T-helper 1 cell (primary cell): ENCODE data around the gene TLR9.
A peak's percentile ranks its signal among the peaks of the same experiment; 100 is the strongest.

ENCODE experiments used
- DNase-seq, 5 donors: peaks; one replicate each; pipeline ENCODE4 v3.0.0-alpha.2; 2012 to 2020

The TLR9 gene

DNA sequence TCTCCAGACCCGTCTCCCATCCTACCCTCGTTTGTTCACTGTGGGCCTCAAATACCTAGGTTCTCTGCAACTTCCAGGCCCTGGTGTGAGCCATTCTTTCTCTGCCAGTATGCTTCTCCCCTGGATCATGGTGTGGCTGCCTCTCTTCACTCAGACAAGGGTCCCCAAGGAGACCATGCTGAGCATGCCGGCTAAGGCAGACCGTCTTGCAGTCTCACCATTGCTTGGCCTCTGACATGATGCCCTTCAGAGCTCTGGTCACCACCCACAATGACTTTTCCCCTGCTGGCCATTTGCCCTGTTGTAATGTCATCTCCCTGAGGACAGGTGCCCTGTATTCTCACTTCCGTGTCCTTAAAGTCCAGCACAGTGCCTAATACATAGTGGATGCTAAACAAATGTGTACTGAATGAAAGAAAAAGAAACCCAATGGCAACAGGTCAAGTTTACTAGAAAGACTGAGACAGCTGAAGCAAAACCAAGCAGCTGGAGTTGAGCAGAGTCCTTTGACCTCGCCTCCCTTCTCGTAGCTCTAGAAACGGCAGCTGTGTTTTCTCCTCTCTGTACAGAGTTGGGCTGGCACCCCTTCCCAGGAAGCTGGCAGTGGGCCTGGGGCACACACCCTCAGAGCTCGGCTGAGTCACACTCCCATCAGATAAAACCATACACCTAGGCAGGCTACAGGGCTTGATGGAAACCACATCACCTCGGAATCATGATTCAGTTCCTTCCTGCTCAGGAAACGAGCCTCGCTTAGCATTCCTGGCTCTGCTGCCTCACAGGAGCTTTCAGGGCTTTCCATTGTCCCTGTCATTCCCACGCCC, 8.6 kb downstream of the TLR9 start:
- DNase-seq = peak in 3 of 5 donors; percentile 32 to 42 (median 42)

DNA sequence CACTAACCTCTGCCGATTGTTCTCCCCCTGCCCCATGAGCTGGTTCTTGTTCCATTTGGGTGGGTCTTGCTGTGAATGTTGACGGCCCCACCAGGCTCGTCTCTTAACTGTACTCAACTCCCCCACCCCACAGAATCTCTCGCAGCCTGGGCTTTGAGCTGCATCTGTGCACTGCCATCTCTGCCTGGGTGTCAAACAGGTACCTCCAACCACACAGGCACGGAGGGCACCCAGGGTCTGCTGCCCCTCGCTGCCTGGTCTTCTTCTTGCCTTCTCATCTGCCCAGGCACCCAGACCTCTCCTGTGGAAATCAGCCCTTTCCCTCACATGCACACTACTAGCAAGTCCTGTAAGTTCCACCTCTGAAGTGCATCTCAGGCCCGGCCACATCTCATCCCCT, 10.1 kb downstream of the TLR9 start:
- no peak for DNase-seq

DNA sequence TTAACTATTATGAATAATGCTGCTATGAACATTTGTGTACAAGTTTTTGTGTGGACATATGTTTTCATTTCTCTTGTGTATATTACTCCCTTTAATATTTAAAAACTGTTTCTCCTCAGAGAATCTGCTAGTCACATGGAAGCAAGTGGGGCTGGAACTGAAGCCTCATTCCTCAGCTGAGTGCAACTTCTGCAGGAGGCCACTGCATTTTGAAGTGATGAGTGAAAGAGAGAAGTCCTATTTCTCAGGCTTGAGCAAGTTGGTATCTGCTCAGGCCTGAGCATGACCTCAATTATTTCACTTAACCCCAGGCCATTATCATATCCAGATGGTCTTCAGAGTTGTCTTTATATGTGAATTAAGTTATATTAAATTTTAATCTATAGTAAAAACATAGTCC, 11.5 kb downstream of the TLR9 start:
- no peak for DNase-seq

DNA sequence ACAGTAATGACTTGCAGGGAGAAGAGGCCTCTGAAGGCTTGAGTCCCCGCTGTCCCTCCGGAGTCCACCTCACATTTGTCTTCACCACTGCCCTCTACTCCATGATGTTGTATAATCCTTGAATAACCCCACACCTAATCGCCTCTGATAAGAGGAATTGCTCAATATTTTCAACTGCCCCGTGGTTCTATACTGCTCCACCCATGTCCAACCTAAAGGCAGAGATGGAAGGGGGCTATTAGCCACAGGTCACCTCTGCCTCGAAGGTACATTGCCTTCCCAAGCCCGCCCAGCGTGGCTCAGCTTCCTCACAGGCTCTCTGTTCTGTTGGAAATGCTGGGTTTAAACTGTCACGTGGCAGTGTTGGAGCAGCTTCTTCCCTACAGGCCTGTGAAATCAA, 12.4 kb downstream of the TLR9 start:
- no peak for DNase-seq

DNA sequence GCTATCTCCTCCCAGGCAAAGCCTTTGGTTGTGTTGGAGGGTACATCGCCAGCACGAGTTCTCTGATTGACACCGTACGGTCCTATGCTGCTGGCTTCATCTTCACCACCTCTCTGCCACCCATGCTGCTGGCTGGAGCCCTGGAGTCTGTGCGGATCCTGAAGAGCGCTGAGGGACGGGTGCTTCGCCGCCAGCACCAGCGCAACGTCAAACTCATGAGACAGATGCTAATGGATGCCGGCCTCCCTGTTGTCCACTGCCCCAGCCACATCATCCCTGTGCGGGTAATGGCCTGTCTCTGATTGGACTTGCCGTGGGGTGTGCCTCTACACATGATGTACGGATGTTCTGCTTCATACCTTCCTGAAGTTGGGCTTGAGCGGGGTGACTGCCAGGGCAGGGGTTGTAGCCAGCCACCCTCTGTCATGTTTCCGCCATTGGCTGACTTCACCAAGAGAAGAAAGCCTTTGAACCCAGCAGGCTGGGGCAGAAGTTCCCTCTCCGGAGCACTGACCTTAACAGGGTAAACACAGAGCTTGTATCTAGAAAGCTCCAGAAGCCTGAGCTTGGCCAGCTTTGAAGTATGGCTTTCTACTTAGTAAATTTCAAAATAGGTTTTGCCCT, 14.1 kb downstream of the TLR9 start:
- no peak for DNase-seq

DNA sequence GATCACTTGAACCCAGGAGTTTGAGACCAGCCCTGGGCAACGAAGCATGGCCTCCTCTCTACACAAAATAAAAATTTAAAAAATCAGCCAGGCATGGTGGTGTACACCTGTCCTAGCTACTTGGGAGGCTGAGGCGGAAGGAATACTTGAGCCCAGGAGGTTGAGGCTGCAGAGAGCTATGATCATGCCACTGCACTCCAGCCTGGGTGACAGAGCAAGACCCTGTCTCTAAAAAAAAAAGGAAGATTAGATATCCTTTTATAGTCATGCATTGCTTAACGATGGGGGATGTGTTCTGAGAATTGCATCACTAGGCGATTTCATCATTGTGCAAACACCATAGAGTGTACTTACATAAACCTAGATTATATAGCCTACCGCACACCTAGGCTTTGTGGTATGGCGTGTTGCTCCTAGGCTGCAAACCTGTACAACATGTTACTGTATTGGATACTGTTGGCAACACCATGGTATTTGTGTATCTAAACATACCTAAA, 14.8 kb downstream of the TLR9 start:
- no peak for DNase-seq

DNA sequence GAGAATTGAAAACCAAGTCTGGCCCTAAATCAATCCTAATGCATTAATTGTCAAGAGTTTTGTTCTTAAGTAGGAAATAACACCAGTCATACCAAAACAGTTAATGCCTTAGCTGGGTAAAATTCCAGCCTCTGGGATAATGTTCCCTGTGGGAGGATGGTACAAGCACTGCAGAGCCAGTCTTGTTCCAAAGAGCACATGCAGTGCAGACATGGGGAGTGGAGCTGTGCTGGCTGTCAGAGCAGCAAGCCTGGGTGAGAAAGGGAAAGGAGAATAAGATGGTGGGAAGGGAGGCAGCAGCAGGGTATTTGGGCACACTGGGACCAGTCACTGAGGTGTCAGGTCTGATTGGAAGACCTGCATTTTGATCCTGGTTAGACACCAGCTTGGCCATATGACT, 15.4 kb downstream of the TLR9 start:
- DNase-seq = no peak

DNA sequence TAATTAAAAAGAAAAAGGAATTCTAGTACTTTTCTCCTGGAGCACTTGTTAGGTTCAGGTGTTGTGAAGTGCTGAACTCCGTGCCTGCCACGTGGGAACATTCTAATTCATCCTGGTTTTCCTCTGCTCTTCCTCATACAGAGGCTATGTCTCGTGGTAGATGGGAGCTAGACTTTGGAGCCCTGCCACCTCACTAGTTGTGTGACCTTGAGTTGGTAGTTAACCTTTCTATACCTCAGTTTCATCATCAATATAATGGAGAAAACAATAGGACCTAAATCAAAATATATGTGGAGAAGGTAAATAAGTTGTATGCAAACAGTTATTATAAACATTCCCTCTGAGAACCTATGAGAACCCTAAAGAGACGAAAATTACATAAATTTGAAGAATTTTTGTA, 16.9 kb downstream of the TLR9 start:
- DNase-seq = no peak

DNA sequence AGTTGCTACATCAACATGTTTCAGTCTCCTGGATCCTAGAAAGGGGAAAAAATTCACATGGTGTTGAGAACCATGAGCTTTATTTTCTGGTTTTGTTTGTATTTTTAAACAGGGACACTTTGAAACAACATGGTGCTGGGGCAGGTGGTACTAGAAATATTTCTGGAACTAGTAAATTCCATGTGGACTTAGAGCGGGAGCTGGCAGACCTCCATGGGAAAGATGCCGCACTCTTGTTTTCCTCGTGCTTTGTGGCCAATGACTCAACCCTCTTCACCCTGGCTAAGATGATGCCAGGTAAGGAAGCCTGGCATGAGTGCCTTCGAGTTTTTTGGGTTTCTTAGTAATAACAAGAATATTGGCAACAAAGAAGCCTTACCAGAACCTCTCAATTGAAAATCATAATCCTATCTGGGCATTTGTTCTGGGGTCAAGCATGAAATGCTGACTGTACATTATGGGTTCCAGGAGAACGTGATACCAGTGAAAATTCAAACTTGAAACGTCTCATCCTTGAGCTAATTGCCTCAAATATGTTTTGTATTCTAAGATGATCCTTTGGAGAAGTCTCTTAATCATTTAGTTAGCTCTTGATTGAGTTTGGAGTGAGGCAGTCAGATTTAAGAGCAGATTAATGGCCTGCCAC, 19.6 kb downstream of the TLR9 start:
- no peak for DNase-seq

DNA sequence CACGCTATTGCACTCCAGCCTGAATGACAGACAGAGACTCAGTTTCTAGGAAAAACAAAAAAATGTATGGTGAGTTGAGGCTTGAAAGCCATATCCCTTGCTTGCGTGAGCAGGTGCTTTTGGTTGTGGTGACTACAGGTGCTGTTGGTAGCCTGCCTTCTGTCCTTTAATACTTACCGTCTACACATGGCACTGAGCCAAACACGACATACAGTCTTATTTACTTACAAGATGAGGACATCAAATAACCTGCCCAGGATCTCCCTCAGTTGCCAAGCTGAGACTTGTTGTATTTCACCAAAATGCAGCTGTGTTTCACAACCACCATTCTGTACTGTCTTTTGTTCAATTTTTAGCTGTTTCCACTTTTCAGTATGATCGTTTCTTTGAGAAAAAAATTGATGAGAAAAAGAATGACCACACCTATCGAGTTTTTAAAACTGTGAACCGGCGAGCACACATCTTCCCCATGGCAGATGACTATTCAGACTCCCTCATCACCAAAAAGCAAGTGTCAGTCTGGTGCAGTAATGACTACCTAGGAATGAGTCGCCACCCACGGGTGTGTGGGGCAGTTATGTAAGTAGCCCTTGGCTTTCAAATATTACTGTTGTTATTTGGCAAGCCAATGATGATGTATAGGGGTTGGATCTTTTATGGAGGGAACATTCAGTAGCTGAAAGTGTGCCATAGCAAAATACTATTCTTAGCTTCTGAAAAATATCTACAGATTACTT, 20.9 kb downstream of the TLR9 start:
- DNase-seq = no peak

DNA sequence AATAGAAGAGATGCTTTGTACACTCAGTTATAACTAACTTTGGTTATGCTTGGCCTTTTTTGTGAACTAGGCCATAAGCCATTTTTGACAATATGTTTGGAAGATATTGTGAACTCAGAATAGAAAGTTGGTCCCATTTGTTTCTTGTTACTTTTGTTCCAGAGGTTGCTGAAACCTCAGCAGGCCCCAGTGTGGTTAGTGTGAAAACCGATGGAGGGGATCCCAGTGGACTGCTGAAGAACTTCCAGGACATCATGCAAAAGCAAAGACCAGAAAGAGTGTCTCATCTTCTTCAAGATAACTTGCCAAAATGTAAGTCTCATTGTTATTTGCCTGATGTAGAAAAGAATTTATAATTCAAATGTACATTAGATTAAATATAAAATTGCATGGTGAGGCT, 21.7 kb downstream of the TLR9 start:
- no peak for DNase-seq

DNA sequence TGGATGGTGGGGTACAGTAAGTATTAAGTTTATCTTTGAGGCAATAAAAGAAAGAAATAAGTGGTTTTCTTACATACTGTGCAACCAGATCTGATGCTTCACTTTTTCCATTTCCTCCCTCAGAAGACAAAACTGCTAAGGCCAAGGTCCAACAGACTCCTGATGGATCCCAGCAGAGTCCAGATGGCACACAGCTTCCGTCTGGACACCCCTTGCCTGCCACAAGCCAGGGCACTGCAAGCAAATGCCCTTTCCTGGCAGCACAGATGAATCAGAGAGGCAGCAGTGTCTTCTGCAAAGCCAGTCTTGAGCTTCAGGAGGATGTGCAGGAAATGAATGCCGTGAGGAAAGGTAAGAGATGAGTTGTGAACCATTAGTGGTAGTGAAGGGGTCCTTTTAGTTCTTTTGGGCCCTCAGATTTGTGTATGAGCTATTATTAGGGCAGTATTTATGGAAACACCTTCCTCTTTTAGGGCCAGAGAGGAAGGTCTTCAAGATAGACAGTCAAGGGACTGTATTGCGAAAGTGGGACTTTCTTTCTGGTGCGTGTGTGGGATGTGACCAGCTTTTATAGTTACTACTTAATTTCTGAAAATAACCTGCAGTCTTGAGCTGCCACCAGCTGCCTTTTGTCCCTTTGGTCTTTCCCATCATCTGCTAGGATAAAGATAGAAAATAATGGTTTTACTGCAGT, 22.9 kb downstream of the TLR9 start:
- no peak for DNase-seq

DNA sequence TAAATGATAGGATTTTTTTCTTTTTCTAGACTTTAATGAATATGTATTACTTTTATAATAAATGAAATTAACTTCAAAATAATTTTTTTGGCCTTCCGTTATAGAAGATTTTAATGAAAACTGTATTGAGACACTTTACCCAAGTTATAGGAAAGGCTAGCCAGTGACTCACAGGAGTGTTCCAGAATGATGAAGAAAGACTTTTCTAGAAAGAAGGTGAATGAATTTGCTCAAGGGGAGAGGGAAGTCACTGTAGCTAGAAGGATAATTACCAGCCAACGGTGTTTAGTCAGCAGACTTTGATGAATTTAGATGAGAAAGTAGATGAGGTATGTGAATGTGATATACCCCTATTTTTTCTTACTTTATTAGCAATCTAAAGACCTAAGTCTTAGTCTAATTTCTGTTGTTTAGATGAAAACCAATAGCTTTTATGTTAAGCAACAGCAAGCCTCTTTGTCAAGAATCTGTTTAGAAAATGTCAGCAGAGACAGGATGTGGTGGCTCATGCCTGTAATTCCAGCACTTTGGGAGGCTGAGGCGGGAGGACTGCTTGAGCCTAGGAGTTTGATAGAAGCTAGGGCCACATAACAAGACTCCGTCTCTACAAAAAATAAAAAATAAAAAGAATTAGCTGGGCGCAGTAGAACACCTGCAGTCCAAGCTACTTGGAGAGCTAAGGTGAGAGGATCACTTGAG, 24.3 kb downstream of the TLR9 start:
- no peak for DNase-seq

DNA sequence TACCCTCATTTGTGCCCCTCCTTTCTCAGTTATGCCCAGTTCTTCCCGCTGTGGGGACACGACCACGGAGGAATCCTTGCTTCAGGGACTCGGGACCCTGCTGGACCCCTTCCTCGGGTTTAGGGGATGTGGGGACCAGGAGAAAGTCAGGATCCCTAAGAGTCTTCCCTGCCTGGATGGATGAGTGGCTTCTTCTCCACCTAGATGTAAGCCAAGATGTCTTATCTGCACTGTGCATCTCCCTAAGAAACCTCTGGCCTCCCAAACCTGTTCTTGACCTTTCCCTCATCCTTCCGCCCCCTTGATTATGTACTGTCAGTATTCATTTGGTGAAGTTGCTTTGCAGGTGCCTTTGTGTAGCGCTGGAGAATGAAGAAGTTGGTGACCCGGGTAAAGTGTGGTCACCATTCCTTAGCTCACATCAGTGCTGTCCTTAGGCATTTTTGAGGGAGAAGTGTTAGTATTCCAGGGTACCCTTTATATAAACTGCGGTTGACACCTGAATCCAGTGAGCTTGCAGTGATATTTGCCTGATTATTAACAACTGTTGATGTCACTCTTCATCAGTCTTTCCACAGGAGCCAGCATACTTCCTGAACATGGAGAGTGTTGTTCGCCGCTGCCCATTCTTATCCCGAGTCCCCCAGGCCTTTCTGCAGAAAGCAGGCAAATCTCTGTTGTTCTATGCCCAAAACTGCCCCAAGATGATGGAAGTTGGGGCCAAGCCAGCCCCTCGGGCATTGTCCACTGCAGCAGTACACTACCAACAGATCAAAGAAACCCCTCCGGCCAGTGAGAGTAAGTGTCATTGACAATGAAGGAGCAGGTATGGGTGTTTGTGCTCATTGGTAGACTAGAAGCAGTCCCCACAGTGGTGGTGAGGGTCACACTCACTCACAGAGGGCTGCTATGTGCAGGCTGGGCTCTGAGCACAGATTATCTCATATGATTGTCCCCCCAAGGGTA, 26.5 kb downstream of the TLR9 start:
- DNase-seq = no peak

DNA sequence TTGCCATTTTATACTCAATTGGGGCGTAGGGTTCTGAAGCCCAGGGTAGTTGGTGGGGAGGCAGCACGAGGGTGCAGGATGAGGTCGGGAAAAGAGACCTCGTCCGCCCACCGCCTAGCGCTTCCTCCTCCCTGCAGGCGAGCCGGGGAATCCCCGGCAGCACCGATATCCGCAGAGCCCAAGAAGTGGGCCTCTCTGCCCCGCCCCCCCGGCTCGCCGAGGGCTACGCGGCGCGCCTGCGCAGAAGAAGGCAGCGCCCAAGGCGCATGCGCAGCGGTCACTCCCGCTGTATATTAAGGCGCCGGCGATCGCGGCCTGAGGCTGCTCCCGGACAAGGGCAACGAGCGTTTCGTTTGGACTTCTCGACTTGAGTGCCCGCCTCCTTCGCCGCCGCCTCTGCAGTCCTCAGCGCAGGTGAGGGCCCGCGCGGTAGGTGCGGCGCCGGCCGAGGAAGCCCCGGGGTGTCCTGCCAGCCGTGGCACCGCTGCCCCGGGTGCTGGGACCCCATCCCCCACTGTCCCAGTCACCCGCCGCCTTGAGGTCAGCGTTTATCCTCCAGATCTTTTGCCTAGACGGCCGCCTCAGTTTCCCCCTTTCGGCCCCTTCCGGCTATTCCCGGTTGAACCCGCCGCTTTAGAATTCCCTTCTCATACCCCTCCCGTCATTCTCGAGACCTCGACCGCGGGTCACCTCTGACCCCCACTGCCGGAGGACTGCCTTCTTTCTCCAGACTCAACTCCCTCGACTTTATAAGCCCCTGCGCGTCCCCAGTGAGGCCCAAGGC, 27.4 kb downstream of the TLR9 start, which contains the start of gene ALAS1:
ALAS1 (plus strand) TSS at position 319 of the 784 bp plus-strand sequence. CDS start 1,082 bp downstream, outside the sequence.
- DNase-seq = peak; percentile 89 to 95 (median 92)

DNA sequence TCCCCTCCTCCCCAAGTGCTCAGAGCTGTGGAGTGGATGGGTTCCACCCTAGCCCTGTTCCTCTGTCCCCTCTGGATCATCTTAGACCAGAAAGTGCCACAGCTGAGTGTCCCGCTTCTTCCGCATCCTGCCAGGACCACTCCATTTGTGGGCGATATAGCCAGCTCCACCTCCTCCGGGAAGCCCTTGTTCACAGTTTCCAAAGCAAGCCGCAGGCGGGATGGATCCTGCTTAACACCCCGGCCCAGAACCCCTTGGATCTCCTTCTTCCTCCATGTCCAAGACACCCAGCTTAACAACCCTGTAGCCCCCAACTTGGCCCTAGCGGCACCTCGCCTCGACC, 28.0 kb downstream of the TLR9 start:
- DNase-seq = no peak

DNA sequence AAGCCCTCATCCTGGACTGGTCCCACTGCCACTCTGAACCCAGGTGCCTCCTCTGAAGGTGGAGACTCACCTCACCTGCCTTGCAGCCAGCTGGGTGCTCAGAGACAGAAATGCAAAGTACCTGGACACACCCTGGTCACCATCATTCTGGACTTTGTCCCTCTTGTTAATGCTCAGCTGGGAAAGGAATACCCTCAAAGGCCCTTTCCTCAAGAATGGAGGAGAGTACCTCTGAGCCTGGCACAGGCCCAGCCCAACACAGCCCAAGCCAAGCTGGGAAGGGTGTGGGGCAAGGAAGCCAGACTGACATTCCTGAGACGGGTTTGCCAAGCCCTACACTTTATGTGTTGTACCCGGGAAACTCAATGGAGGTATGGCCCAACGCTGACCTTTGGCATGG, 28.5 kb downstream of the TLR9 start:
- no peak for DNase-seq

DNA sequence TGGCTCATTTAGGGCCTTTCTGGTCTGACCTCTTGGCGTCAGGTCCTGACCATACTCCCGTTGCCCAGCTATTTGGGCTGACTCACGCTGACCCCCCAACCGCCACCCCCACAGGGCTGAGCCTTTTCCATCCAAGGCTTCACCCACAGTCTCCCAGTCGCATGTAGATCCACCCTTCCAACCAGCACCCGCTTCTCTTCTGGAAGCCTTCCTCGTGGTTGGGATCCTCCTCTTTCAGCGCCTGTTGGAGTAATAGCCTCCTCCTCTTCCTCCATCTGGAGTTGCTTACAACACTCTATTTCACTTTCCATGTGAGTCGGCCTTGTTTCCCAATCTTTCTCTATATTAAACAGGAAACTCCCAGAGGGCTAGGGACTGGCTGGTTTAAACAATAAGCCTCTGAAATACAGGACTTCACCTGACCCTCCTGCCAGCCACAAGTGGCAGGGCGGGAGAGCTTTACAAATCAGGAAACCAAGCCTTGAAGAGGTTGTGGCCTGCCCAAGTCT, 29.6 kb downstream of the TLR9 start:
- DNase-seq = no peak

DNA sequence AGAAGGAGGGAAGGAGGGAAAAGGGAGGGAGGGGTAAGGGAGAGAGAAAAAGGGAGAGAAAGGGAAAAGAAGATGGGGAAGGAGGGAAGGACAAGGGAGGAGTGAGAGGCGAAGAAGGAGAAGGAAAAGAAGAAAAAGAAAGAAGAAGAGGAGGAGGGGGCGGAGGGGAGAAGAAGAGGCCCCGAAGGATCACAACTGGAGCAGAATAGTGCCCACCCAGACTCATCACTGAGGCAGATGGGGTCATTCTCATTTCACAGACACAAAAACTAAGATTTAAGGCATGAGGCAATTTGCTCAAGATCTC, 30.2 kb downstream of the TLR9 start:
- no peak for DNase-seq
